Hepatocyte (in vitro differentiated cells): ENCODE results near the gene PROM2. TPM values are rescaled to one million over a fixed set of nuclear protein-coding genes. Genes with fewer than 3 reads are reported as not detected.

ENCODE experiments used
- DNase-seq: peaks from one replicate; pipeline ENCODE4 v3.0.0-alpha.2; 2016; ENCODE audit warnings: low spot score
- H2AFZ ChIP-seq: fragments of 200-600 bp; sonication (generic); 2 replicates; pipeline ENCODE4 v1.6.0; 2016; ENCODE audit warnings: antibody characterized with exemption, mild to moderate bottlenecking
- H3K27ac ChIP-seq: fragments of 200-600 bp; sonication (generic); 2 replicates; pipeline ENCODE4 v1.5.1; 2016; ENCODE audit warnings: mild to moderate bottlenecking
- H3K27me3 ChIP-seq: fragments of 200-600 bp; sonication (generic); 2 replicates; pipeline ENCODE4 v1.6.1; 2016
- H3K36me3 ChIP-seq: fragments of 200-600 bp; sonication (generic); replicated peaks from 2 replicates; pipeline ENCODE4 v1.5.1; 2016; ENCODE audit warnings: low read depth; ENCODE audit not compliant: insufficient read depth
- H3K4me1 ChIP-seq: fragments of 200-600 bp; sonication (generic); 2 replicates; pipeline ENCODE4 v1.5.1; 2016; ENCODE audit warnings: mild to moderate bottlenecking, moderate library complexity; ENCODE audit not compliant: insufficient read depth
- H3K4me2 ChIP-seq: fragments of 200-600 bp; sonication (generic); 2 replicates; pipeline ENCODE4 v1.6.0; 2016
- H3K4me3 ChIP-seq: fragments of 200-600 bp; sonication (generic); 2 replicates; pipeline ENCODE4 v1.5.1; 2016; ENCODE audit warnings: mild to moderate bottlenecking
- H3K79me2 ChIP-seq: fragments of 200-600 bp; sonication (generic); 2 replicates; pipeline ENCODE4 v1.6.0; 2017; ENCODE audit warnings: mild to moderate bottlenecking
- H3K9me2 ChIP-seq: fragments of 200-600 bp; sonication (generic); replicated peaks from 2 replicates; pipeline ENCODE4 v1.6.0; 2017; ENCODE audit warnings: mild to moderate bottlenecking; ENCODE audit not compliant: insufficient read depth
- H3K9me3 ChIP-seq: fragments of 200-600 bp; sonication (generic); 2 replicates; pipeline ENCODE4 v1.5.1; 2016; ENCODE audit warnings: low read depth, mild to moderate bottlenecking
- H4K20me1 ChIP-seq: fragments of 200-600 bp; sonication (generic); 2 replicates; pipeline ENCODE4 v1.6.0; 2016; ENCODE audit warnings: mild to moderate bottlenecking; ENCODE audit not compliant: insufficient read depth, poor library complexity, severe bottlenecking
- CTCF ChIP-seq: fragments of 200-600 bp; sonication (generic); IDR thresholded peaks from 2 replicates; pipeline ENCODE4 v1.5.1; 2016; ENCODE audit warnings: antibody characterized with exemption, mild to moderate bottlenecking; ENCODE audit not compliant: poor library complexity
- EZH2 ChIP-seq: fragments of 200-600 bp; sonication (generic); IDR thresholded peaks from 2 replicates; pipeline ENCODE4 v1.6.1; 2016; ENCODE audit warnings: antibody characterized with exemption, mild to moderate bottlenecking, borderline replicate concordance
- EZH2phosphoT487 ChIP-seq: fragments of 200-600 bp; sonication (generic); IDR thresholded peaks from one replicate; pipeline ENCODE4 v1.6.1; 2018; ENCODE audit warnings: antibody characterized with exemption, mild to moderate bottlenecking, low read depth, moderate library complexity; ENCODE audit not compliant: unreplicated experiment, severe bottlenecking
- WGBS: methylation state at CpG from one replicate; pipeline ENCODE4 v1.1.6; 2016; ENCODE audit warnings: low lambda C conversion rate; ENCODE audit errors: missing lambda C conversion rate; 5-methylcytosine and 5-hydroxymethylcytosine counted together
- polyA plus RNA-seq: library from polyadenylated mRNA; unstranded; fragments of >200 nt; fragmentation: Nextera tagmentation; extraction: Ambion mirVana; gene quantifications from 2 replicates; pipeline ENCODE4 v1.2.1, GENCODE V29; 2016
- total RNA-seq: library from RNA; depleted of rRNA; stranded (reverse); fragments of >200 nt; gene quantifications from 2 replicates; pipeline ENCODE4 v1.2.3, GENCODE V29; 2014

Gene PROM2
- total and polyA plus RNA-seq, 2 experiments from 2014 or later, result 2.6 to 2.8 TPM

GRCh38 chr2:95284886-95285541 lies 10.8 kb downstream of the PROM2 start:
- Histone ChIP-seq H3K4me2 (no peak overlapping the region), H3K27ac (no peak overlapping the region), H4K20me1 (no peaks in the 10 kb centered on the region), H3K4me1 (no peaks in the 10 kb centered on the region), H3K4me3 (no peak overlapping the region), H3K9me3 (no peaks in the 10 kb centered on the region), H2AFZ (no peak overlapping the region), H3K36me3 (no peaks in the 10 kb centered on the region), H3K79me2 (no peaks in the 10 kb centered on the region), H3K9me2 (no peaks in the 10 kb centered on the region), H3K27me3 (no peaks in the 10 kb centered on the region)
- no peak for DNase-seq
- TF ChIP-seq CTCF, result no peak
- TF ChIP-seq EZH2, result no peak
- no peak for TF ChIP-seq EZH2phosphoT487
- WGBS, result 88% methylated on average over 13 of the region's 13 CpGs

GRCh38 chr2:95285542-95285932 lies 11.3 kb downstream of the PROM2 start:
- H3K9me3 ChIP-seq, result no peaks in the 10 kb centered on the region
- no peak overlapping the region for H3K4me3 ChIP-seq
- 66% methylated on average over 4 of the region's 4 CpGs for WGBS
- H3K4me2 ChIP-seq, result no peak overlapping the region
- TF ChIP-seq CTCF (no peak), EZH2phosphoT487 (no peak), EZH2 (no peak)
- no peak for DNase-seq
- no peak overlapping the region for H2AFZ ChIP-seq
- H3K4me1 ChIP-seq, result no peaks in the 10 kb centered on the region
- H3K27ac ChIP-seq, result no peak overlapping the region
- H4K20me1 ChIP-seq, result no peaks in the 10 kb centered on the region
- no peaks in the 10 kb centered on the region for H3K36me3 ChIP-seq
- no peaks in the 10 kb centered on the region for H3K27me3 ChIP-seq
- no peaks in the 10 kb centered on the region for H3K79me2 ChIP-seq
- no peaks in the 10 kb centered on the region for H3K9me2 ChIP-seq

GRCh38 chr2:95287336-95287735 lies 13.1 kb downstream of the PROM2 start:
- no peak overlapping the region for H3K4me2 ChIP-seq
- no peak overlapping the region for H3K4me3 ChIP-seq
- H3K27ac ChIP-seq, result no peak overlapping the region
- no peaks in the 10 kb centered on the region for H3K9me3 ChIP-seq
- 81% methylated on average over 7 of the region's 8 CpGs for WGBS
- H2AFZ ChIP-seq, result no peak overlapping the region
- no peaks in the 10 kb centered on the region for H3K79me2 ChIP-seq
- no peaks in the 10 kb centered on the region for H3K27me3 ChIP-seq
- H3K4me1 ChIP-seq, result no peaks in the 10 kb centered on the region
- H4K20me1 ChIP-seq, result no peaks in the 10 kb centered on the region
- TF ChIP-seq EZH2 (no peak), CTCF (no peak), EZH2phosphoT487 (no peak)
- no peaks in the 10 kb centered on the region for H3K9me2 ChIP-seq
- no peaks in the 10 kb centered on the region for H3K36me3 ChIP-seq
- DNase-seq, result no peak
